ENCODE measurements around the gene NEUROG2.
"Not testable (repeated sequence)": the region's sequence is repeated elsewhere in the genome, so short reads cannot be mapped to it uniquely, and the experiment has no call there.

The NEUROG2 gene

DNA sequence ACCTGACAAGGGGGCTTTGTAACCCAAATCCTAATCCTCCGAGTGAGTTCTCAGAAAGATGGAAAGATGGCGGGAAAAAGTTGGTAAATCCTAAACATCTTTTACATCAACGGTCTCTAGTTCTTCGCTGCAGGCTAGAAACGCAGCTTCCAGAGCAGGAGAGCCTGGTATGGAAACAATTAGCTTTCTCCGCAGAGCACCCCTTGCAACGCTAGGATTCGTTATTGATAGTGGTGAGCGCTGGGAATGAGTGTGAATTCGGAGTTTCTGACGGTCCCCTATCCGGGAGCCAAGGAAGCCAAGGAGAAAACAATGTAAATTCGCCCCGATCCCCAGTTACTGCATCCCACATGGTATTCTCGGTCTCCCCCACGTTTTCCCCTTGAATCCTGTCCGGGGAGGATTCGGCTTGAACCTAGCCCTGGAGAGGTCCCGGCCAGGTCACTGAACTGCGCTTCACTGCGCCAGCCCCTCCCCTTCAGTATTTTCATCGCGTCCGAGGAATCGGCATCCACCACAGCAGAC, 4.7 kb upstream of the NEUROG2 start:
- no peak for DNase-seq

- no peak for DNase-seq
These were observed 4.0 kb upstream of the NEUROG2 start for GRCh38 chr4:112519689-112520597.

DNA sequence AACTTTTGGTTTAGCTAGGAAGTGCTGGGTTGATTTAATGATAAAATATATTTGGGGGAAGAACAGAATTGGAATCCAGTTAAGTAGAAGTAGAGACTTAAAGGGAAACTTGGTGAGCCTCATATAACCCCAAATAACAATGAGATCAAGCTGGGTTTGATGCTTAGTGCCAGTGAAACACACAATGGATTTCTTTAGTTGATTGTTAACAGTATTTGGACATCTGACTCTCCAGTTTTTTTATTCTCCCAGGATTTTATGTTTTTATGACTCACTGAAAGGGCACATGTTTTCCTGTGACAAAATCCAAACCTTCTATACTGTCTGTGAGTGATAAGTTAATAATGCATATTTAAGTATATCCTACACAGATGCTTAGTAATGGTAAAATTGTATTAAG, 2.7 kb upstream of the NEUROG2 start:
- no peak for DNase-seq

- no peak for DNase-seq
These were observed 1.9 kb upstream of the NEUROG2 start for GRCh38 chr4:112517911-112518310.

DNA sequence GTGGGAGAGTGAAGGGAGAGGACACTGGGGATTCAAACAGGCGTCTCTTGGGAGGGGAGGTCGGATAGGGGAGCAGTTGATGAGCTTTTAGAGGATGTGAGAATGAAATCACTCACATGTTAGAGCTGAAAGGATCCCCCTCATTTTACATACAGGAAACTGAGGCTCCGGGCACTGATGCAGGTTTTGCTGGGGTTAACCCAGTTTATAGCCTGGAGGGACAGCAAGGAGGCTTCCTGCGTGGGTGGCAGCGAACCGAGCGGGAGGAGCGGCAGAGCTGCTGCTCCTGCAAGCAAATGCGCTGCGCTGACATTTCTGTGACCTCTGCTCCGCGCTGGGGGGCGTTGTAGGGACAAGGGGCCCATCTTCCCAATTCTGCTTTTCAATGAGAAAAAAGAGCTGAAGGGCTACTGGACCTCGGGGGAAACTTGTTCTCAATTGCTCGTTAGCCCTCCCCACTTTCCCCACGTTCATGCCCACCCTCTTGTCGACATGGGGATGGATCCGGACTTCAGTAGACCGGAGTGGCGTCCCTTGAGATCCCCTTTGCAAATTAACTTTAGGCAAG, 1.2 kb upstream of the NEUROG2 start:
- DNase-seq: no peak

- DNase-seq: no peak
These were observed 589 bp upstream of the NEUROG2 start for GRCh38 chr4:112516471-112517066.

DNA sequence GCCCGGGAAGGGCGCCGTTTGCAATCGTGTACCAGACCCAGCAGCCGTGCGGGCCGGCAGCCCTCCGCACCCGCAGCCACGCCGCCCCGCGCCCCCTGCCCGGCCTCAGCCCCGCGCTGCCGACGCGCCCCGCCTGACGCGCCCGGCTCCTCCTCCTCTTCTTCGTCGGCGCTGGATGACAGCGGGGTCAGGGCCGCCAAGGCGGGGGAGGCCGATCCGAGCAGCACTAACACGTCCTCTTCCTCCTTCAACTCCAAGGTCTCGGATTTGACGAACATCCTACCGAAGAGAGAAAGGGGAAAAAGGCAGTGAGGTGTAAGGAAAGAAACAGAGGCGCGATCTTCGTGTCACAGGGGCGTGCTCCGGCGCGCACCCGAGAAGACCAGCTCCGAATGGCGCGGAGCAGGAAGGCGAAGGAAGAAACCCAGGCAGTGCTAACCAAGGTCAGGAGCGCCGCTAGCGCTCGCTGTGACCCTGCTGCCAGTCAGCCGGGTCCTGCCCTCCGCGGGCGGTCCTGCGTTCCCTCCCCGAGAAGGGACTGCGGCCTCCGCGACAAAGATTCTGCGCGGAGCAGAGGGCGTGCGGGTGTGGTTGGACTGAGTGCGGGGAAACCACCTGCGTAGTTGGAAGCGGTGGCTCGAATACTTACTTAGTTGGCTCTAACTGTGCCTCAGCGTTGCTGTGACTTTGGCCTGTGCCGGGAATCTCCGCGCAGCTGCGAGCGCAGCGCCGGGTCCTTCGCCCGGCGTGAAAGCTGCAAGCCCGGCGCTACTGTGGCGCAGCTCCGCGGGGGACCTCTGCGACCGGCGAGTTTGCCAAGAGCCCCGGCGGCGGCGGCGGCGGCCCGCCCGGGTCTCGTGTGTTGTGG, 548 bp downstream of the NEUROG2 start:
- no peak for DNase-seq

GRCh38 chr4:112514647-112515197, 1.3 kb downstream of the NEUROG2 start:
- DNase-seq: no peak

DNA sequence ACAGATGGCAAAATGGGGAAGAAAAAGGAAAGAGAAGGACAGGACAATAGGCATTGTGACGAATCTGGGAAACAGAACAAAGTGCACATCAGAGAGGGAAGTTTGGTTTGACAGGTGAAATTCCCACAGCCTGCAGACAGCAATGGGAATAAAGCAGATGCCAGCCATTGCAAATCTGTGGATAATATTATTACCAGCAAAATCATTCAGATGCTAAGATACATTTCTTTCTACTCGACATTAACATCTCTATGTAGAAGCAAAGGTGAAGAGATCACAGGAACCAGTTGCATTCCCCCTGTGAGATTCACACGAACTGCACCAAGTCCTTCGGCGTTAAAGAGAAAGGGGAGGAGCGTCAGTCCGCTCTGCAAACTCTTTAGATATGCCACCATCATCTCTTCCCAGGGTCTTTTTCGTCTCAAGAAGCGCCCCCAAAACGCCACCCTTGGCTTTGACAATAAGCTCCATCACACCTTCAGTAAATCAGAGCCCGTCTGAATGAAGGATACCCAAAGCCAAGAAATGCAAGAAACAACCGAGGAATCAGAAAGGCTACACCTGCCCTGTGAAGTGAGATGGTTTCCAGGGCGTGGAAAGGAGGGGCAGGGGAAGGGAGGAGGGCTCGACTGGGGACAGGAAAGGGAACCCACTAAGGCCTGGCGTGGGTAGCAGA, 1.9 kb downstream of the NEUROG2 start:
- no peak for DNase-seq

DNA sequence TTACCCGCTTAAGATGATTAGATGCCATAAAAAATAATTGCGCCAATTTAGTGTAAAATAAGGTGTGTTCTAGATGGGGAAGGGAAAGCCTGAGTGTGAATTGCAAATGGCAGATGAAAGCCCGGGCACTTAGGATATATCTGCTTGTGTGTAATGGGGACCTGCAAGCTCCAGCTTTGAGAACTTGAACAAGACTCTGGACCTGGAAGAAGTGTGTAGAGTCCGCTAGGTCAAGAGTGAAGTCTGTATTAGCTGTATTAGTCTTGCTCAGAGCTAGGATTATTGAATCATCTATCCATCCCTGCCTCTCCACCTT, 4.2 kb downstream of the NEUROG2 start:
- DNase-seq: no peak

- DNase-seq: no peak
These were observed 4.7 kb downstream of the NEUROG2 start for GRCh38 chr4:112511093-112511802.

DNA sequence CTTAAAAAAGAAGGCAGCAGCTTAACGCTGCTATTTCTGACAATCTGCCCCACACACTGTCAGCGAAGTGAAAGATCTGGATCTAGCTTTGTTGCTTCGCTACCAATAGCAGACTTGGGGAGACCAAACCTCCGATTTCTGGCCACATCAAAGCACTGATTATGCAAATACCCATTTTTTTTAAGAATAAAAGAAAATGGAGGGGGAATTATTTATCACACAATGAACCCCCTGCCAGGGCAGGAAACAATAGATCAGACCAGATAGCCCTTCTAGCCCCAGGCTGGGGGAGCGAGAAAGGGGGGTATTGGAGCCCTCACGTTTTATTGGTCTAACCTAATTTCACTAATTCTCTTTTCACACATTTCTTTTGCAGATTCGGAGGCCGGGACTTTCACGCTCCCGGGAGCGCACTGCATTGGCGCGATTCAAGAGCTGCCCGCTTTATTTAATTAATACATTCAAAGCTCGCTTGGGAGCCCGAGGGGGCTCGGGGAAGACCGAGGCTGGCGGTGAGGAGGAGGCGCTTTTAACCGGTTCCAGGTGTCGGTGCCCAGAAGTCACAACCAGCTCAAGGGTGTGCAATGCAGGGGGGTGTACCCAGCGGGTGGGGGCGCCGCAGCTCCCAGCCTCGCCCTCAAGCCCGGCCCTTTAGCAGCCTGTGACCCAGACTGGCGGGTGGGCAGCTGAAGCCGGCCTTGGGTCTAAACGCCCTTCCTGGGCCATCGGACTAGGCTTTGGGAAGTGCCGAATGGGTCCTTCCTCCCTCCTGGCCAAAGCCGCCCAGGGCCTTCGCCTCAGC, 5.5 kb downstream of the NEUROG2 start:
- DNase-seq: no peak

DNA sequence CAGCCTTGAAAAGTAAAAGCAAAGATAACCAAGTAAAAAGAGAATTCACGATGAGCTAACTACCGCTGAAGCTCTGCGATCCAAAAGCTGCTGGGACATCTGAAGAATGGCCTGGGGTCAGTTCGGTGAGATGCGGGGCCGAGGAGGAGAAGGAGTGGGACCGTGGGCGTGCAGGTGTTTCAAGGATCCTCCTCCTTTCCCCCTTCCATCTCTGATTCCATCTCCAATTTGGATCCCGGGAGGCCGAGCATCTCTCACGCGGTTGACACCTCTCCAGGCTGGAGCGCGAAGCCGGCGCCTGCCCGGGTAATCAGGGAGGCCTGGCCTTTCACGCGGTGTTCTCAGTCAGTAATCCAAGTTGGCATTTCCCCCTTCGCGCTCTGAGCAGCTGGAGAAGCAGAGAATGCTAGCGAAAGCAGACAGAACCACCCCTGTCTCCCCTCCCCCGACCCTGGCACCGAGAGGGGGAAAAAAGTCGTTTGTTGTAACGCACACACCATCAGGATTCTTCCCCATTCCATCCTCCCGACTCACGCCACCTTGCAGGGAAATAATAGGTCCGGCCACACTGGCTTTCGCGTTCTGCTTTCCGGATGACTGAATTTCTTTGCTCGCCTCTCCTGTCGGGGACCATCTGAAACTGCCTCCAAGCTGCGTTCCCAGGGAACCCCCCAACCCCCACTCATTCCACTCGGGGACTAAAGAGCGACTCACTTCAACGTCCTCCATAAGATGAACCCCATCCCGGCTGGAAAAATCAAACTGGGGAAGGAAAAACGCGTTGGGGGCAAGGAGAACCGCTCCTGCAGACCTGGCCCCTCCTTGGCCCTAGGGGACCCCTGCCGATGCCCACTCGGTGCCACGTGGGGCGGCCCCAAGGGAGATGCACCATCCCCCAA, 6.5 kb downstream of the NEUROG2 start:
- no peak for DNase-seq

GRCh38 chr4:112508356-112508755, 7.6 kb downstream of the NEUROG2 start:
- no peak for DNase-seq

GRCh38 chr4:112504807-112505206, 11.2 kb downstream of the NEUROG2 start:
- no peak for DNase-seq

DNA sequence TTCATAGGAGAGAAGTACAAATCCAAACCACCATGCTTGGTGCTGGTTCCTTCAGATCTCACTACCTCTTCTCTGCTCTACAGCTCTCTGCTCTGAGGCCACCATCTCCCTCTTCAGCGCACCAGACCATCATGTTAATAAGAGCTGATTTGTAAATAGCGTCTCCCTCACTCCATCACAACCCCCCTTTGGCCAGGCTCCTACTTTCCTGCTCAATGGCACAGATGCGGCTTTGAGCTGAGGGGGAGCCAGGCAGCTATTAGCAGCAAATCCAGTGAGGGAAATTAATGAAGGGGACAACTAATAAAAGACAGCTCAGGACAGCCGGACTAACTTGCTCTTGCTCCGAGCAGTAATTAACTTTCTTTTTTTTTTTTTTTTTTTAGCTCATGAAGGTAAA, 13.1 kb downstream of the NEUROG2 start:
- DNase-seq: no peak

DNA sequence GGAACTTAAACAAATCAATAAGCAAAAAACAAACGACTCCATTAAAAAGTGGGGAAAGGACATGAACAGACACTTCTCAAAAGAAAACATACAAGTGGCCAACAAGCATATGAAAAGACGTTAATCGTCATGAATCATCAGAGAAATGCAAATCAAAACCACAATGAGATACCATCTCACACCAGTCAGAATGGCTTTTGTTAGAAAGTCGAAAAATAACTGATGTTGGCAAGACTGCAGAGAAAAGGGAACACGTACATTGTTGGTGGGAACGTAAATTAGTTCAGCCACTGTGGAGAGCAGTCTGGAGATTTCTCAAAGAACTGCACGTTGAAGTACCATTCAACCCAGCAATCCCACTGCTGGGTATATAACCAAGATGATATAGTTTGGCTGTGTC, 23.7 kb downstream of the NEUROG2 start:
- DNase-seq: no peak

DNA sequence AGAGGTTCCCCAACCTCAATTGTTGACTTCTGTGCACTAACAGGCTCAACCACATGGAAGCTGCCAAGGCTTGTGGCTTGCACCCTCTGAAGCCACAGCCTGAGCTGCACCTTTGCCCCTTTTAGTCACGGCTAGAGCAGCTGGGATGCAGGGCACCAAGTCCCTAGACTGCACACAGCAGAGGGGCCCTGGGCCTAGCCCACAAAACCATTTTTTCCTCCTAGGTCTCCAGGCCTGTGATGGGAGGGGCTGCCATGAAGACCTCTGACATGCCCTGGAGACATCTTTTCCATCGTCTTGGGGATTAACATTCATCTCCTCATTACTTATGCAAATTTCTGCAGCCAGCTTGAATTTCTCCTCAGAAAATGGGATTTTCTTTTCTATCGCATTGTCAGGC, 25.2 kb downstream of the NEUROG2 start:
- not testable (repeated sequence) for DNase-seq

- DNase-seq: no peak
These were observed 30.1 kb downstream of the NEUROG2 start for GRCh38 chr4:112485930-112486329.

GRCh38 chr4:112473985-112474384, 42.0 kb downstream of the NEUROG2 start:
- DNase-seq: no peak
